ENCODE data around the gene ACIN1. TPM values are rescaled to one million over a fixed set of nuclear protein-coding genes. Genes with fewer than 3 reads are reported as not detected.

ACIN1 gene
- total RNA-seq, 2 donors from 2014 or later = 314 to 367 TPM

GRCh38 chr14:23136566-23137133 is 41.7 kb upstream of the ACIN1 start:
- peaks cover 4% of the 10 kb centered on the region for H3K4me1 ChIP-seq (ENCODE audit: control insufficient read depth, insufficient read depth, low read length)
- H3K27me3 Mint-ChIP-seq (ENCODE audit: insufficient read depth) = no peaks in the 10 kb centered on the region
- peaks cover 8% of the 10 kb centered on the region for H3K36me3 Mint-ChIP-seq (ENCODE audit: low read depth)
- H3K4me3 ChIP-seq (ENCODE audit: low read length) = no peak overlapping the region
- H3K36me3 ChIP-seq (ENCODE audit: control insufficient read depth, insufficient read depth, low read length) = no peaks in the 10 kb centered on the region
- DNase-seq = no peak
- 91 to 93% methylated on average over 13 to 16 of the region's 16 CpGs for WGBS, 2 experiments (ENCODE audit: insufficient coverage in 1 of 2, insufficient read length in 1 of 2)
- H3K9me3 Mint-ChIP-seq = no peaks in the 10 kb centered on the region
- no peak for TF ChIP-seq CTCF (conservative IDR thresholded peaks at IDR 0.05)
- peaks cover 9% of the 10 kb centered on the region for H3K4me1 Mint-ChIP-seq
- no peak overlapping the region for H3K27ac ChIP-seq (ENCODE audit: low read depth, low read length)
- no peaks in the 10 kb centered on the region for H3K9me3 ChIP-seq (ENCODE audit: control insufficient read depth, low read length)
- H3K27ac Mint-ChIP-seq = no peak overlapping the region
- H3K4me3 Mint-ChIP-seq = no peak overlapping the region
- H3K9ac ChIP-seq (ENCODE audit: extremely low read depth, low read length, poor library complexity, severe bottlenecking) = no peak overlapping the region
- no peaks in the 10 kb centered on the region for H3K27me3 ChIP-seq (ENCODE audit: control insufficient read depth, insufficient read depth, low read length, poor library complexity, severe bottlenecking)

DNA sequence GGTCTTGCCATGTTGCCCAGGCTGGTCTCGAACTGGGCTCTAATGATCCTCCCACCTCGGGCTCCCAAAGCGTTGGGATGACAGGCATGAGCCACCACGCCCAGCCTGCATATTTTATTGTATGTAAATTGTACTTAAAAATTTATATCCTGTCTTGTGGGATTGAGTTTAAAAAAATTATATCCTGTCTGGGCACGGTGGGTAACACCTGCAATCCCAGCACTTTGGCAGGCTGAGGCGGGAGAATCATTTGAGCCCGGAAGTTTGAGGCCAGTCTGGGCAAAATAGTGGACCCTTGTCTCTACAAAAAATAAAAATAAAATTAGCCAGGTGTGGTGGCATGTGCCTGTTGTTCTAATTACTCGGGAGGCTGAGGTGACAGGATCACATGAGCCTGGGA is 38.0 kb upstream of the ACIN1 start:
- WGBS, 2 experiments (ENCODE audit: insufficient coverage in 1 of 2, insufficient read length in 1 of 2) = 94 to 100% methylated on average over 3 to 8 of the region's 8 CpGs

GRCh38 chr14:23131482-23131881 is 36.5 kb upstream of the ACIN1 start:
- TF ChIP-seq CTCF (conservative IDR thresholded peaks at IDR 0.05) = no peak
- no peak for DNase-seq
- no peaks in the 10 kb centered on the region for H3K27me3 Mint-ChIP-seq (ENCODE audit: insufficient read depth)
- no peak overlapping the region for H3K27ac ChIP-seq (ENCODE audit: low read depth, low read length)
- H3K9me3 Mint-ChIP-seq = no peaks in the 10 kb centered on the region
- WGBS, 2 experiments (ENCODE audit: insufficient coverage in 1 of 2, insufficient read length in 1 of 2) = 88 to 96% methylated on average over 4 to 5 of the region's 5 CpGs
- H3K36me3 ChIP-seq (ENCODE audit: control insufficient read depth, insufficient read depth, low read length) = no peaks in the 10 kb centered on the region
- peaks cover 9% of the 10 kb centered on the region for H3K36me3 Mint-ChIP-seq (ENCODE audit: low read depth)
- H3K4me3 ChIP-seq (ENCODE audit: low read length) = no peak overlapping the region
- no peaks in the 10 kb centered on the region for H3K27me3 ChIP-seq (ENCODE audit: control insufficient read depth, insufficient read depth, low read length, poor library complexity, severe bottlenecking)
- H3K27ac Mint-ChIP-seq = no peak overlapping the region
- no peaks in the 10 kb centered on the region for H3K4me1 ChIP-seq (ENCODE audit: control insufficient read depth, insufficient read depth, low read length)
- H3K9ac ChIP-seq (ENCODE audit: extremely low read depth, low read length, poor library complexity, severe bottlenecking) = no peak overlapping the region
- no peak overlapping the region for H3K4me3 Mint-ChIP-seq
- no peaks in the 10 kb centered on the region for H3K9me3 ChIP-seq (ENCODE audit: control insufficient read depth, low read length)
- H3K4me1 Mint-ChIP-seq = no peaks in the 10 kb centered on the region

More for the DNA sequence above, 38.0 kb upstream of the ACIN1 start:
- Mint-ChIP-seq H3K36me3 (ENCODE audit: low read depth) (peaks cover 8% of the 10 kb centered on the region), H3K4me3 (no peak overlapping the region), H3K9me3 (no peaks in the 10 kb centered on the region), H3K4me1 (no peaks in the 10 kb centered on the region), H3K27me3 (ENCODE audit: insufficient read depth) (no peaks in the 10 kb centered on the region), H3K27ac (no peak overlapping the region)
- Histone ChIP-seq H3K9ac (ENCODE audit: extremely low read depth, low read length, poor library complexity, severe bottlenecking) (no peak overlapping the region), H3K27ac (ENCODE audit: low read depth, low read length) (no peak overlapping the region), H3K27me3 (ENCODE audit: control insufficient read depth, insufficient read depth, low read length, poor library complexity, severe bottlenecking) (no peaks in the 10 kb centered on the region), H3K4me1 (ENCODE audit: control insufficient read depth, insufficient read depth, low read length) (no peaks in the 10 kb centered on the region), H3K9me3 (ENCODE audit: control insufficient read depth, low read length) (no peaks in the 10 kb centered on the region), H3K4me3 (ENCODE audit: low read length) (no peak overlapping the region), H3K36me3 (ENCODE audit: control insufficient read depth, insufficient read depth, low read length) (no peaks in the 10 kb centered on the region)
- DNase-seq = no peak
- TF ChIP-seq CTCF (conservative IDR thresholded peaks at IDR 0.05) = no peak

Data from endodermal cell (in vitro differentiated cells).